ENCODE measurements around the gene PTPRM. TPM values are rescaled to one million over a fixed set of nuclear protein-coding genes. Genes with fewer than 3 reads are reported as not detected.

Gene PTPRM
- polyA plus RNA-seq, 1 of the 3 experiments (the other 2 are of a cell fraction): 16.0 TPM

GRCh38 chr18:7789856-7790552 is 222.9 kb downstream of the PTPRM start:
- no peak overlapping the region; a peak in 1 of 4 replicates for H3K4me3 ChIP-seq (ENCODE audit: low read depth in 2 of 2, low read length in 1 of 2)
- TF ChIP-seq RAD21 (IDR thresholded peaks at IDR 0.05; ENCODE audit: low read length) (peak; percentile 75), TAF1 (IDR thresholded peaks at IDR 0.05; ENCODE audit: borderline replicate concordance, low read depth, low read length) (no peak), SMC3 (IDR thresholded peaks at IDR 0.05; ENCODE audit: low read depth, low read length) (peak; percentile 43; the same call in 1 of the 2 replicates), REST (IDR thresholded peaks at IDR 0.05; ENCODE audit: low read depth, low read length) (no peak)
- TF ChIP-seq, protein P1, sequence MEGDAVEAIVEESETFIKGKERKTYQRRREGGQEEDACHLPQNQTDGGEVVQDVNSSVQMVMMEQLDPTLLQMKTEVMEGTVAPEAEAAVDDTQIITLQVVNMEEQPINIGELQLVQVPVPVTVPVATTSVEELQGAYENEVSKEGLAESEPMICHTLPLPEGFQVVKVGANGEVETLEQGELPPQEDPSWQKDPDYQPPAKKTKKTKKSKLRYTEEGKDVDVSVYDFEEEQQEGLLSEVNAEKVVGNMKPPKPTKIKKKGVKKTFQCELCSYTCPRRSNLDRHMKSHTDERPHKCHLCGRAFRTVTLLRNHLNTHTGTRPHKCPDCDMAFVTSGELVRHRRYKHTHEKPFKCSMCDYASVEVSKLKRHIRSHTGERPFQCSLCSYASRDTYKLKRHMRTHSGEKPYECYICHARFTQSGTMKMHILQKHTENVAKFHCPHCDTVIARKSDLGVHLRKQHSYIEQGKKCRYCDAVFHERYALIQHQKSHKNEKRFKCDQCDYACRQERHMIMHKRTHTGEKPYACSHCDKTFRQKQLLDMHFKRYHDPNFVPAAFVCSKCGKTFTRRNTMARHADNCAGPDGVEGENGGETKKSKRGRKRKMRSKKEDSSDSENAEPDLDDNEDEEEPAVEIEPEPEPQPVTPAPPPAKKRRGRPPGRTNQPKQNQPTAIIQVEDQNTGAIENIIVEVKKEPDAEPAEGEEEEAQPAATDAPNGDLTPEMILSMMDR (IDR thresholded peaks at IDR 0.05): peak; percentile 58
- H3K4me1 ChIP-seq (ENCODE audit: control insufficient read depth in 1 of 2, insufficient read depth in 2 of 2, low read depth in 1 of 2, low read length in 1 of 2): peaks cover 0 to 3% of the 10 kb centered on the region in 2 experiments; a peak in 1 of 4 replicates
- no peaks in the 10 kb centered on the region for H4K20me1 ChIP-seq (ENCODE audit: insufficient read depth)
- CTCF ChIA-PET: interaction anchor here (0.6 to 3.1 kb wide), 35 partner anchors 8 to 714 kb away, joined by 3 to 33 read pairs (median 4); partner anchors contain the start of gene PTPRM
- no peaks in the 10 kb centered on the region for H3F3A ChIP-seq (replicated peaks; ENCODE audit: insufficient read depth)
- H3K9me2 ChIP-seq: no peaks in the 10 kb centered on the region
- no peak overlapping the region for H3K27ac ChIP-seq (ENCODE audit: low read depth in 2 of 2, low read length in 1 of 2)
- H3K36me3 ChIP-seq (replicated peaks in 1 of 2; ENCODE audit: control insufficient read depth in 1 of 2, insufficient read depth in 2 of 2, low read length in 1 of 2): no peaks in the 10 kb centered on the region
- no peaks in the 10 kb centered on the region for H3K27me3 ChIP-seq (ENCODE audit: insufficient read depth)
- H3K9me3 ChIP-seq: no peaks in the 10 kb centered on the region
- 41% methylated on average over 5 of the region's 5 CpGs for WGBS (ENCODE audit: low lambda C conversion rate)
- no peak overlapping the region for H3K4me2 ChIP-seq
- H3K79me2 ChIP-seq (ENCODE audit: insufficient read depth): no peaks in the 10 kb centered on the region
- H3K9ac ChIP-seq: no peak overlapping the region
- H2AFZ ChIP-seq (ENCODE audit: low read depth): no peak overlapping the region
- POLR2A ChIA-PET: no interaction called here
- peak; percentile 33 for DNase-seq

DNA sequence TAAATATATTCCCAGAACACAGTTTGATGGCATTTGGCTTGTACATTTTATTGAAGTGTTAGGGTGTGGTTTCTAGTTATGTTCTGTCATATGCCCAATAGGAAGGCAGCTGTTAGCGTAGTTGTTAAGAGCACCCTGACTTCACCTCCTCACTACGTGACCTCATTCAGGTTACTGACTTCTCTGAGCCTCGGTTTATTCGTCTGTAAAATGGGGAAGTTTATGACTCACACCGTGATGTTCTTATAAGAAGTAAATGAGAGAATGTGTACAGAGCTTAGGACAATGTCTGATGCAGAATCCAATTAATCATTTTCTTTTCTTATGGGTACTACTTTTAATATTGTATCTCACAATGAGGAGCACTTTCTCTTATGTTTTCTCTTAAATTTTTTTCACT is 226.0 kb downstream of the PTPRM start:
- POLR2A ChIA-PET: no interaction called here
- H3K79me2 ChIP-seq (ENCODE audit: insufficient read depth): no peaks in the 10 kb centered on the region
- H3K4me3 ChIP-seq (ENCODE audit: low read depth in 2 of 2, low read length in 1 of 2): no peak overlapping the region
- no peak overlapping the region for H3K9ac ChIP-seq
- H3K4me1 ChIP-seq (ENCODE audit: control insufficient read depth in 1 of 2, insufficient read depth in 2 of 2, low read depth in 1 of 2, low read length in 1 of 2): peaks cover 0 to 3% of the 10 kb centered on the region in 2 experiments; a peak in 1 of 4 replicates
- no peaks in the 10 kb centered on the region for H3F3A ChIP-seq (replicated peaks; ENCODE audit: insufficient read depth)
- no peaks in the 10 kb centered on the region for H3K9me2 ChIP-seq
- H3K27ac ChIP-seq (ENCODE audit: low read depth in 2 of 2, low read length in 1 of 2): no peak overlapping the region
- no peaks in the 10 kb centered on the region for H3K36me3 ChIP-seq (replicated peaks in 1 of 2; ENCODE audit: control insufficient read depth in 1 of 2, insufficient read depth in 2 of 2, low read length in 1 of 2)
- no peak overlapping the region for H3K4me2 ChIP-seq
- H3K9me3 ChIP-seq: no peaks in the 10 kb centered on the region
- no peaks in the 10 kb centered on the region for H3K27me3 ChIP-seq (ENCODE audit: insufficient read depth)
- CTCF ChIA-PET: interaction anchor here (0.7 to 1.0 kb wide), 2 partner anchors 33 to 685 kb away, joined by 3 to 4 read pairs; no protein-coding TSS in a partner anchor
- WGBS (ENCODE audit: low lambda C conversion rate): 54% methylated on average over 5 of the region's 5 CpGs
- no peaks in the 10 kb centered on the region for H4K20me1 ChIP-seq (ENCODE audit: insufficient read depth)
- DNase-seq: no peak
- no peak overlapping the region for H2AFZ ChIP-seq (ENCODE audit: low read depth)
- TF ChIP-seq FOXM1 (IDR thresholded peaks at IDR 0.05; ENCODE audit: low read depth): no peak
- no peak for TF ChIP-seq SIN3A (IDR thresholded peaks at IDR 0.05; ENCODE audit: borderline replicate concordance, low read depth, low read length)
- TF ChIP-seq CHD2 (IDR thresholded peaks at IDR 0.05; ENCODE audit: low read length, partially characterized antibody): no peak
- TF ChIP-seq ELF1 (IDR thresholded peaks at IDR 0.05): no peak
- no peak for TF ChIP-seq MAX (IDR thresholded peaks at IDR 0.05; ENCODE audit: low read depth)
- TF ChIP-seq SMC3 (IDR thresholded peaks at IDR 0.05; ENCODE audit: low read depth, low read length): no peak
- no peak for TF ChIP-seq EP300 (IDR thresholded peaks at IDR 0.05; ENCODE audit: borderline replicate concordance in 1 of 2, low read depth in 1 of 2, low read length in 1 of 2)
- TF ChIP-seq RCOR1 (IDR thresholded peaks at IDR 0.05; ENCODE audit: low read length): no peak
- TF ChIP-seq GATA2 (CRISPR knock-in tag; IDR thresholded peaks at IDR 0.05): no peak
- TF ChIP-seq MXI1 (IDR thresholded peaks at IDR 0.05; ENCODE audit: low read depth, low read length): no peak
- TF ChIP-seq, protein P2, sequence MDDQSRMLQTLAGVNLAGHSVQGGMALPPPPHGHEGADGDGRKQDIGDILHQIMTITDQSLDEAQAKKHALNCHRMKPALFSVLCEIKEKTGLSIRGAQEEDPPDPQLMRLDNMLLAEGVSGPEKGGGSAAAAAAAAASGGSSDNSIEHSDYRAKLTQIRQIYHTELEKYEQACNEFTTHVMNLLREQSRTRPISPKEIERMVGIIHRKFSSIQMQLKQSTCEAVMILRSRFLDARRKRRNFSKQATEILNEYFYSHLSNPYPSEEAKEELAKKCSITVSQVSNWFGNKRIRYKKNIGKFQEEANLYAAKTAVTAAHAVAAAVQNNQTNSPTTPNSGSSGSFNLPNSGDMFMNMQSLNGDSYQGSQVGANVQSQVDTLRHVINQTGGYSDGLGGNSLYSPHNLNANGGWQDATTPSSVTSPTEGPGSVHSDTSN (IDR thresholded peaks at IDR 0.05): no peak
- no peak for TF ChIP-seq JUND (IDR thresholded peaks at IDR 0.05)
- no peak for TF ChIP-seq RFX5 (IDR thresholded peaks at IDR 0.05; ENCODE audit: low read length)
- no peak for TF ChIP-seq RAD21 (IDR thresholded peaks at IDR 0.05; ENCODE audit: low read length)
- no peak for TF ChIP-seq NFIC (IDR thresholded peaks at IDR 0.05; ENCODE audit: borderline replicate concordance)
- TF ChIP-seq FOSL2 (IDR thresholded peaks at IDR 0.05; ENCODE audit: borderline replicate concordance, low read depth): no peak
